Measurements from ENCODE around the gene PUM1.
"Not testable (repeated sequence)": the region's sequence is repeated elsewhere in the genome, so short reads cannot be mapped to it uniquely, and the experiment has no call there.

PUM1 gene

DNA sequence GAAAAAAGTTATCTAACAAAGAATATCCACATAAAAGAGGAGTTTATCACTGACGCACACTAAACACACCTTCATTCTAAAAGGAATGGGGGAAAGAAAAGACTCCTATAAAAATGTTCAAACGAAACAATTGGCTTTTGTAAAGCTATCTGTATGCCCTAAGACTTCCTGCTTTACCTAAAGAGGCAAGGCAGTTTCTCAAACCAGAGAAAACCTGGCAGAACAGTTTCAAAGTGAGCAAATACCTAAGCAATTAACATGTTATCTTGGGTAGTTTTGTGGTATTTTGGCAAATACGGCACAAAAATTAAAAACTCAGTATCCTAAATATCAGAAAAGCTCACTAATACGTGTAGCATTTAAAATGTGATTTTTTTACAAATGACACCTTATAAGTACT, 1.9 kb downstream of the PUM1 start:
- DNase-seq (ENCODE audit: low read depth in 1 of 2, low spot score in 1 of 2), result no peak

- DNase-seq (ENCODE audit: low read depth in 1 of 2, low spot score in 1 of 2), result no peak
These were observed 2.6 kb downstream of the PUM1 start for GRCh38 chr1:31062867-31063380.

- DNase-seq (ENCODE audit: low read depth in 1 of 2, low spot score in 1 of 2), result not testable (repeated sequence)
These were observed 3.2 kb downstream of the PUM1 start for GRCh38 chr1:31062162-31062866.

GRCh38 chr1:31058012-31058411, 7.5 kb downstream of the PUM1 start:
- DNase-seq (ENCODE audit: low read depth in 1 of 2, low spot score in 1 of 2), result no peak

GRCh38 chr1:31055953-31056352, 9.6 kb downstream of the PUM1 start:
- no peak for DNase-seq (ENCODE audit: low read depth in 1 of 2, low spot score in 1 of 2)

DNA sequence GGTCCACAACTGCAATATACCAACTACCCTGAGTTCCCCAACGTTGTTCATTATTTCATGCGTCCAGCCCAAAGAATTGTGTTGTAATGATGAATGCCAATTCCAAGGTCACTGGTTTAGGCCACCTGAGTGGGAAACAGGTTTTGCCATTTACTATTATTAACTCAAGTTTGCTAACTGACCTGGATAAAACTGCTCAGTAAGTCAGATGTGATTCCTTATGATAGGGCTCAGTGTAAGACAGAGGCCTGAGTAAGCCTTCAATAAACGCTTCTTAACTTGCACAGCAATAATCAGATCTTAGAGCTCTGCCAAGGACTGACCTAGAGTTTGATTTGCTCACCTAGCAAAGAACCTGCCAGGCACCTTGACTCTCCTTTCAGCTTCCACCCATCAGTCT, 10.0 kb downstream of the PUM1 start:
- DNase-seq (ENCODE audit: low read depth in 1 of 2, low spot score in 1 of 2), result no peak

DNA sequence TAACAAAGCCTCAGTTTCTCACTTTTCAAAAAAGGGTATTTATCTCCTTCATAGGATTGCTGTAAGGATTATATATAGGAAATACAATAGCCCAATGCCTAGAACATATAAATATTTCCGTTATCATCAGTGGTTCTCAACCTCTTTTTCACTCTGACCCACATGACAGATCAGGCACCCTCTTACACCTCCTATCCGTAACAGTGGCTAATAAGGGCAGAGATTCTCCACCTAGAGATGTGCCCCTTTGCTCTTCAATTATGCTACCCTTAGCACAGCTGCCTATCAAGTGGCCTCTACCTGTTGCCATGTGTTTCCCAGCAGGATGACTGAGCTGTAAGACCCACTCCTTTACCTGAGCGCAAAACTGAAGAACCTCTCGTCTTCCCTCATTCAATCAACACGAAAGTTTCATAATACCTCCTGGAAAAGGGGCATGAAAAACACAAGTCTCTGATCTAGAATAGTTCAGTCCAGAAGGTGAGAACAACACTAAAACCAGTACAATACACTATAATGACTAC, 10.5 kb downstream of the PUM1 start:
- no peak for DNase-seq (ENCODE audit: low read depth in 1 of 2, low spot score in 1 of 2)

- peak in 1 of 2 donors; percentile 20 for DNase-seq (ENCODE audit: low read depth in 1 of 2, low spot score in 1 of 2)
These were observed 11.2 kb downstream of the PUM1 start for GRCh38 chr1:31054349-31054748.

DNA sequence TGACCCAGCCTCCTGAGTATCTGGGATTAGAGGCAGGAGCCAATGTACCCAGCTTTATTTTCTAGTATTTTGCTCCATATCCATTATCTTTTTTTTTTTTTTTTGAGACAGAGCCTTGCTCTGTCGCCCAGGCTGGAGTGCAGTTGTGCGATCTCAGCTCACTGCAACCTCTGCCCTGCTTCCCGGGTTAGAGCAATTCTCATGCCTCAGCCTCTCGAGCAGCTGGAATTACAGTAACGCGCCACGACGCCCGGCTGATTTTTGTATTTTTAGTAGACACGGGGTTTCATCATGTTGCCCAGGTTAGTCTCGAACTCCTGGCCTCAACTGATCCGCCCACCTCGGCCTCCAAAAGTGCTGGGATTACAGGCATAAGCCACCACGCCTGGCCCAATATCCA, 12.9 kb downstream of the PUM1 start:
- DNase-seq (ENCODE audit: low read depth in 1 of 2, low spot score in 1 of 2), result not testable (repeated sequence)

- no peak for DNase-seq (ENCODE audit: low read depth in 1 of 2, low spot score in 1 of 2)
These were observed 13.9 kb downstream of the PUM1 start for GRCh38 chr1:31051611-31052010.

DNA sequence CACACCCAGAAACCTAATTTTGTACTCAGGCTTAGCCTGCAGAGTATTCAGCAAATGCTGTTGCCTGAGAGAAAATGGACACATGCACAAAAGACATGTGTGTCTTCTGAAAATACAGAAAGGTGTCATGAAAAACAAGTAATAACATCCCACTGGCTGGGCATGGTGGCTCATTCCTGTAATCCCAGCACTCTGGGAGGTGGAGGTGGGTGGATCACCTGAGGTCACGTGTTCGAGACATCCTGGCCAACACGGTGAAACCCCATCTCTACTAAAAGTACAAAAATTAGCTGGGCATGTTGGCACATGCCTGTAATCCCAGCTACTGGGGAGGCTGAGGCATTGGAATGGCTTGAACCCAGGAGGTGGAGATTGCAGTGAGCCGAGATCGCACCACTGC, 18.0 kb downstream of the PUM1 start:
- not testable (repeated sequence) for DNase-seq (ENCODE audit: low read depth in 1 of 2, low spot score in 1 of 2)

- DNase-seq (ENCODE audit: low read depth in 1 of 2, low spot score in 1 of 2), result no peak
These were observed 21.9 kb downstream of the PUM1 start for GRCh38 chr1:31043631-31044030.

DNA sequence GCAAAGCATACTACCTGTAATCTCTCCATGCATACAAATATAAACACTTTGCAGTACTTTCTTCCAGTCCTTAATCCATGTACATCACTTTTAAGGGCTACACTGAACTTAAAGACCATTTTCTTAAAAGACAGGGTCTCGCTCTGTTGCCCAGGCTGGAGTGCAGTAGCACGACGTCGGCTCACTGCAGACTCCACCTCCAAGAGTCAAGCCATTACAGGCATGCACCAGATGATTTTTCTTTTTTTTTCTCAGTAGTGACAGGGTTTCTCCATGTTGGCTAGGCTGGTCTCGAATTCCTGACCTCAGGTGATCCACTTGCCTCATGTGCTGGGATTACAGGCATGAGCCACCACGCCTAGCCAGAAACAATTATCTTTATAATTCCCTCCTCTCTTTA, 22.9 kb downstream of the PUM1 start:
- no peak for DNase-seq (ENCODE audit: low read depth in 1 of 2, low spot score in 1 of 2)

DNA sequence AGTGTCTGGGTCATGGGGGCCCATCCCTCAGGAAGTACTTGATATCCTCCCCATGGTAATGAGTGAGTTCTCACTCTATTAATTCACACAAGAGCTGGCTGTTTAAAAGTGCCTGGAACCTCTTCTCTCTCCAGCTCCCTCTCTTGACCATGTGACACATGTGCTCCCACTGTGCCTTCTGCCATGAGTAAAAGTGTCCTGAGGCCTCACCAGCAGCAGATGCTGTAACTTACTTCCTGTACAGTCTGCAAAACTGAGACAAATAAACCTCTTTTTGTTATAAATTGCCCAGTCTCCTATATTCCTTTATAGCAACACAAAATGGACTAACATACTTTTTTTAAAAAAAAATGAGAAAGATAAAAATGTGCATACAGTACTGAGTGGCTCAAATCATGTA, 24.0 kb downstream of the PUM1 start:
- no peak for DNase-seq (ENCODE audit: low read depth in 1 of 2, low spot score in 1 of 2)

GRCh38 chr1:31040038-31040437, 25.5 kb downstream of the PUM1 start:
- no peak for DNase-seq (ENCODE audit: low read depth in 1 of 2, low spot score in 1 of 2)

GRCh38 chr1:31038935-31039334, 26.6 kb downstream of the PUM1 start:
- not testable (repeated sequence) for DNase-seq (ENCODE audit: low read depth in 1 of 2, low spot score in 1 of 2)

- DNase-seq (ENCODE audit: low read depth in 1 of 2, low spot score in 1 of 2), result no peak
These were observed 27.2 kb downstream of the PUM1 start for GRCh38 chr1:31038360-31038759.

DNA sequence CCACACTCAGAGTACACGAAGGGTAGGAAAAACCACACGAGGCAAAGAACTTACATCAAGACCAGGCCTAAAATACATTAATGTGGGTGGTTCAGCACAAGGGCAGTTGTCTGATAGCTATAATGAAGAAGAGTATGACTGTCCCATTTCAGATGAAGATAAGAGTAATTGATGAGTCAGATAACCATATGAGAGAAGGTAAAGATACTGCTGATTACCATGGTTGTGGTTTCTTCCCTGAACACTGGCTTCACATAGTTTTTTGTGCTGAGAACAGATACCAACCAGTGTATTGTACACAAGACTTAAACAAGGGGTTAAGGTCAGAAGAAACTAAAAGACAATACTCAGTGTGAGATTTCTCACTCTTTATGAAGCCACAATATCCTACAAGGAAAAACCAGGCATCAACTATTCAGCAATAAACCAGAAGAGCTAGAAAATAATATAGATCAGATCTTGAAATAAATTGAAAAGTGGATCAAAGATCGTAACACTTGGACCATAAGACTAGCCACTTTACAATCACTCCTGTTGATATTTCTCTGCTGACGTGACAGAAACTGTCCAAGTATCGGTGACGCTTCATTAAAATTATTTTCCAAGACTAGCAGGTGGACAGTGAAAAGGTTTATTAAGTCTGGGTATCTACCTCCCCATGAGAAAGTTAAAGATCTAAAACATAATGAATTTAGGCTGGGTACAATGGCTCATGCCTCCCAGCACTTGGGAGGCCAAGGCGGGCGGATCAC, 28.6 kb downstream of the PUM1 start:
- DNase-seq (ENCODE audit: low read depth in 1 of 2, low spot score in 1 of 2), result no peak

- no peak for DNase-seq (ENCODE audit: low read depth in 1 of 2, low spot score in 1 of 2)
These were observed 31.9 kb downstream of the PUM1 start for GRCh38 chr1:31033598-31033997.

GRCh38 chr1:31032266-31032665, 33.3 kb downstream of the PUM1 start:
- DNase-seq (ENCODE audit: low read depth in 1 of 2, low spot score in 1 of 2), result no peak

DNA sequence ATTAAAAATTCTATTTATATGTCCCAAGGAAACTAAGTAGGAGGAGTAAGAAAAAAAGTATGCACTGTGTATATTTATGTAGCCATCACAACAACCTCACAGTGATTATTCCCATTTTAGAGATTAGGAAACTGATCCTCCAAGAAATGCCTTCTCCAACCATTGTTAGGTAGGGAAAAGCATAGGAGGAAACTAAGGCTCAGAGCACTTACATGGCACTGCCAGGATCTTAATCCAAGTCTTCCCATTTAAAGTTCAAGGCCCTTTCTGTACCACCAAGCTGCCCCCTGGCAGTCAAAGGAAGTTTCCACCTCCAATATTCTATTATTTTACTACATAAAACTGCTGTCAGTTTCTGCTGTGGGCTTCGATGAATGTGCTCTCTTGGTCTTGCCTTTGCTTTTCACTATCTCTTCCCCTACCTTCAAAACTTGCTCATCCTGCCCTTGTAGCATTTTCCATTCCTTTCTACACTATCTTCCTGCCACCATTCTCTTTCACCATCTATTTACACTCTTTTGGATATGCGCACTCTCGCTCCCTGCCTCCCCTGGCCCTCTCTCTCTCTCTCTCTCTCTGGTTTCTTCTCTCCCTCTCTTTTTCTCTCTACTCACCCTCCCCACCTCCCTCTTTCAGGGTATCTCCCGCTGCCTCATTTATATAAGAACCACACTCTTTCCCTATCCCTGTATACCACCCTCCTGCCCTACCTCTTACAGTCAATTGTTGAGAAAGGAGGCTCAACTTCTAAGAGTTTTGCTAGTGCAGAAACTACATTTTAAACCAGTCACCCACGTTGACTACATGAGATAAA, 34.0 kb downstream of the PUM1 start:
- DNase-seq (ENCODE audit: low read depth in 1 of 2, low spot score in 1 of 2), result no peak

Data from activated CD4-positive, alpha-beta T cell treated with anti-CD3 and anti-CD28 coated beads, Interleukin-2, amount 50 U/mL, for 24 hours (primary cell).